Keratinocyte (primary cell): ENCODE results near the gene SLCO3A1.

Experiments used
- CTCF ChIP-seq, 3 experiments: IDR thresholded peaks in 1 of 3; conservative IDR thresholded peaks in 1 of 3; optimal IDR thresholded peaks in 1 of 3; 2 replicates in 2 of 3; 3 replicates in 1 of 3; pipeline versions ENCODE3 to v1.5.1; 2011; ENCODE audit warnings: low read length in 3 of 3, mild to moderate bottlenecking in 3 of 3, moderate library complexity in 2 of 3, control low read depth in 1 of 3, inconsistent platforms in 1 of 3; ENCODE audit not compliant: insufficient read depth in 2 of 3; ENCODE audit errors: extremely low read depth in 1 of 3
- EZH2 ChIP-seq: IDR thresholded peaks from one replicate; pipeline ENCODE4 v1.6.1; 2012; ENCODE audit warnings: inconsistent platforms, mild to moderate bottlenecking, low read length, moderate library complexity

- TF ChIP-seq CTCF (optimal IDR thresholded peaks at IDR 0.05 in 1 of 3, IDR thresholded peaks at IDR 0.05 in 1 of 3, conservative IDR thresholded peaks at IDR 0.05 in 1 of 3; ENCODE audit: extremely low read depth in 1 of 3, insufficient read depth in 2 of 3, low read length in 3 of 3) (no peak), EZH2 (no peak)
These were observed 344.2 kb downstream of the SLCO3A1 start for GRCh38 chr15:92197746-92198145.
